ENCODE measurements around the gene ANK3. TPM values are rescaled to one million over a fixed set of nuclear protein-coding genes. Genes with fewer than 3 reads are reported as not detected.

ANK3 gene
- total RNA-seq, 1 experiment from 2014 or later = 15.3 TPM

DNA sequence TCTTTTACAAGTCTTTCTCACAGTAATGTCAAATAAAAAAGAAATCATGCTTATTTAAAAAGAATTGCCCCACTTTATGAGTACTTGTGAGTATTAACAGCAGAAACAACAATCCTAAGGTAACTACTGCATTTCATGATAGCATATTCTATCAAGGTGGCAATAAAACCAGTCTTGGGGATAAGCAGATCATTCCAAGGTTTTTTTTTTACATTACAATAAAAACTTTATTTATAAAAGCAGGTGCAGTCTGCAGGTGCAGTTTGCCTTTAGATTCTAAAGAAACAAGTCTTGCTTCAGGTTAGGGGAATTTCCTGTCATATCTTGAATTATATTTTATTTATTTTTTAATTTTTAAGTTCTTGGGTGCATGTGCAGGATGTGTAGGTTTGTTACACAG lies 10.7 kb upstream of the ANK3 start:
- TF ChIP-seq CEBPB (IDR thresholded peaks at IDR 0.05; ENCODE audit: low read depth) (no peak), ZFX (IDR thresholded peaks at IDR 0.05) (no peak), CTCF (IDR thresholded peaks at IDR 0.05 in 2 of 3, conservative IDR thresholded peaks at IDR 0.05 in 1 of 3; ENCODE audit: borderline replicate concordance in 1 of 3, insufficient read depth in 1 of 3, low read depth in 2 of 3, low read length in 2 of 3) (no peak), SRF (IDR thresholded peaks at IDR 0.05; ENCODE audit: low read depth) (no peak), YY1 (IDR thresholded peaks at IDR 0.05; ENCODE audit: extremely low read depth, insufficient replicate concordance, low read depth, low read length) (no peak), RAD21 (IDR thresholded peaks at IDR 0.05; ENCODE audit: low read depth) (no peak), EZH2 (IDR thresholded peaks at IDR 0.05) (no peak), SIN3A (IDR thresholded peaks at IDR 0.05; ENCODE audit: low read depth) (no peak)
- TF ChIP-seq, protein P1, sequence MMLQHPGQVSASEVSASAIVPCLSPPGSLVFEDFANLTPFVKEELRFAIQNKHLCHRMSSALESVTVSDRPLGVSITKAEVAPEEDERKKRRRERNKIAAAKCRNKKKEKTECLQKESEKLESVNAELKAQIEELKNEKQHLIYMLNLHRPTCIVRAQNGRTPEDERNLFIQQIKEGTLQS (IDR thresholded peaks at IDR 0.05) = no peak
- no peak overlapping the region for H2AFZ ChIP-seq (ENCODE audit: low read depth, low read length, poor library complexity, severe bottlenecking)
- no peaks in the 10 kb centered on the region for H4K20me1 ChIP-seq (ENCODE audit: insufficient read depth)
- CTCF ChIA-PET = no interaction called here
- intact Hi-C loops (cut with micrococcal nuclease) = no loop called here
- H3K9ac ChIP-seq (ENCODE audit: low read length) = no peak overlapping the region
- H3K79me2 ChIP-seq (ENCODE audit: insufficient read depth, low read length) = no peaks in the 10 kb centered on the region
- H3K27me3 ChIP-seq (ENCODE audit: insufficient read depth, low read length) = no peaks in the 10 kb centered on the region
- DNase-seq (ENCODE audit: low read depth, low spot score) = no peak
- RAD21 ChIA-PET (ENCODE audit: low non-redundant PET in 1 of 2, low total read pairs in 2 of 2, uncharacterized antibody in 2 of 2, unreplicated experiment in 2 of 2) = no interaction called here
- POLR2A ChIA-PET = no interaction called here
- no TSS peak for BruUV-seq (replicated peaks)
- no peak for ATAC-seq
- H3K4me2 ChIP-seq (ENCODE audit: low read length) = no peak overlapping the region
- H3K9me2 ChIP-seq (ENCODE audit: insufficient read depth) = no peaks in the 10 kb centered on the region
- H3K4me1 ChIP-seq (ENCODE audit: control insufficient read depth in 1 of 2, insufficient read depth in 2 of 2, low read length in 2 of 2) = no peaks in the 10 kb centered on the region
- H3K36me3 ChIP-seq (ENCODE audit: control insufficient read depth in 1 of 2, insufficient read depth in 2 of 2, low read length in 2 of 2) = no peaks in the 10 kb centered on the region
- no peak overlapping the region for H3K4me3 ChIP-seq (replicated peaks in 1 of 2; ENCODE audit: low read depth in 1 of 2, low read length in 2 of 2)
- no peak overlapping the region for H3K27ac ChIP-seq (ENCODE audit: low read depth, low read length)
- H3K9me3 ChIP-seq (ENCODE audit: control insufficient read depth in 1 of 2, insufficient read depth in 1 of 2, low read depth in 1 of 2, low read length in 2 of 2) = no peaks in the 10 kb centered on the region

- Histone ChIP-seq H3K9ac (ENCODE audit: low read length) (no peak overlapping the region), H4K20me1 (ENCODE audit: insufficient read depth) (no peaks in the 10 kb centered on the region), H3K36me3 (ENCODE audit: control insufficient read depth in 1 of 2, insufficient read depth in 2 of 2, low read length in 2 of 2) (no peaks in the 10 kb centered on the region), H3K9me2 (ENCODE audit: insufficient read depth) (no peaks in the 10 kb centered on the region), H3K27me3 (ENCODE audit: insufficient read depth, low read length) (no peaks in the 10 kb centered on the region), H3K27ac (ENCODE audit: low read depth, low read length) (no peak overlapping the region), H3K4me3 (replicated peaks in 1 of 2; ENCODE audit: low read depth in 1 of 2, low read length in 2 of 2) (no peak overlapping the region), H3K4me2 (ENCODE audit: low read length) (no peak overlapping the region), H3K4me1 (ENCODE audit: control insufficient read depth in 1 of 2, insufficient read depth in 2 of 2, low read length in 2 of 2) (no peaks in the 10 kb centered on the region), H2AFZ (ENCODE audit: low read depth, low read length, poor library complexity, severe bottlenecking) (no peak overlapping the region), H3K9me3 (ENCODE audit: control insufficient read depth in 1 of 2, insufficient read depth in 1 of 2, low read depth in 1 of 2, low read length in 2 of 2) (no peaks in the 10 kb centered on the region), H3K79me2 (ENCODE audit: insufficient read depth, low read length) (no peaks in the 10 kb centered on the region)
- ATAC-seq = no peak
- DNase-seq (ENCODE audit: low read depth, low spot score) = no peak
- POLR2A ChIA-PET = no interaction called here
- TF ChIP-seq SIN3A (IDR thresholded peaks at IDR 0.05; ENCODE audit: low read depth) = no peak
- no peak for TF ChIP-seq POLR2A (IDR thresholded peaks at IDR 0.05; ENCODE audit: borderline replicate concordance, extremely low read depth, insufficient read depth, insufficient read length)
- CTCF ChIA-PET = no interaction called here
- intact Hi-C loops (cut with micrococcal nuclease) = no loop called here
- no TSS peak for BruUV-seq (replicated peaks)
- RAD21 ChIA-PET (ENCODE audit: low non-redundant PET in 1 of 2, low total read pairs in 2 of 2, uncharacterized antibody in 2 of 2, unreplicated experiment in 2 of 2) = no interaction called here
Observed at GRCh38 chr10:60399328-60399727, 9.7 kb upstream of the ANK3 start.
